ENCODE data around the gene CHEK1. TPM values are rescaled to one million over a fixed set of nuclear protein-coding genes. Genes with fewer than 3 reads are reported as not detected.

Gene CHEK1
- total and polyA plus RNA-seq, 2 of the 4 experiments (the other 2 are of a cell fraction), result 16.0 to 22.6 TPM

- Histone ChIP-seq H4K8ac (ENCODE audit: low read depth in 2 of 2, low read length in 2 of 2) (no peak overlapping the region), H2BK20ac (ENCODE audit: low read depth, low read length) (no peak overlapping the region), H3K23ac (ENCODE audit: low read depth, low read length) (no peak overlapping the region), H3K4me2 (ENCODE audit: low read depth, low read length) (no peak overlapping the region), H3K9me3 (ENCODE audit: control insufficient read depth, insufficient read depth, low read length) (no peaks in the 10 kb centered on the region), H3K4ac (ENCODE audit: low read depth, low read length) (no peak overlapping the region), H4K20me1 (ENCODE audit: insufficient read depth, low read length) (no peaks in the 10 kb centered on the region), H2BK15ac (ENCODE audit: low read depth, low read length) (no peak overlapping the region), H3K9ac (ENCODE audit: low read depth, low read length) (no peak overlapping the region), H3K27ac (ENCODE audit: insufficient read depth, low read length) (no peak overlapping the region), H4K91ac (ENCODE audit: insufficient read depth, low read depth, low read length) (no peak overlapping the region), H3K79me1 (ENCODE audit: low read depth in 1 of 2, low read length in 2 of 2) (no peaks in the 10 kb centered on the region), H3K18ac (ENCODE audit: low read depth, low read length) (no peak overlapping the region), H3K27me3 (ENCODE audit: control insufficient read depth, insufficient read depth, low read length) (no peaks in the 10 kb centered on the region), H3K4me3 (ENCODE audit: insufficient read depth, low read depth, low read length) (no peak overlapping the region), H2AK5ac (ENCODE audit: low read depth, low read length) (no peak overlapping the region), H4K5ac (ENCODE audit: low read depth, low read length) (no peak overlapping the region), H2BK5ac (ENCODE audit: low read depth, low read length, poor library complexity, severe bottlenecking) (no peak overlapping the region), H3K56ac (ENCODE audit: extremely low read depth, insufficient read depth, low read length) (no peak overlapping the region), H2AFZ (replicated peaks; ENCODE audit: low read length, poor library complexity) (no peak overlapping the region), H3K36me3 (ENCODE audit: control insufficient read depth, insufficient read depth, low read length) (no peaks in the 10 kb centered on the region), H3K4me1 (ENCODE audit: control insufficient read depth, insufficient read depth, low read length) (no peaks in the 10 kb centered on the region), H3K14ac (replicated peaks; ENCODE audit: low read depth, low read length) (no peak overlapping the region), H2BK120ac (ENCODE audit: low read depth, low read length) (no peak overlapping the region), H2AK9ac (replicated peaks; ENCODE audit: low read depth, low read length, poor library complexity) (no peak overlapping the region), H3K9me1 (ENCODE audit: insufficient read depth, low read length) (no peaks in the 10 kb centered on the region; the same call in 1 of the 2 replicates)
- TF ChIP-seq NFE2L2 (IDR thresholded peaks at IDR 0.05; ENCODE audit: low read depth, low read length) (no peak), CHD1 (IDR thresholded peaks at IDR 0.05; ENCODE audit: low read depth, low read length) (no peak), MAFK (IDR thresholded peaks at IDR 0.05; ENCODE audit: low read depth, low read length) (no peak), FOS (IDR thresholded peaks at IDR 0.05; ENCODE audit: low read depth, low read length) (no peak), BHLHE40 (IDR thresholded peaks at IDR 0.05; ENCODE audit: low read depth, low read length) (no peak), CEBPB (IDR thresholded peaks at IDR 0.05; ENCODE audit: low read depth, low read length) (no peak), RFX5 (IDR thresholded peaks at IDR 0.05; ENCODE audit: low read depth, low read length) (no peak), POLR2A (IDR thresholded peaks at IDR 0.05; ENCODE audit: low read depth, low read length) (no peak), USF2 (IDR thresholded peaks at IDR 0.05; ENCODE audit: low read depth, low read length) (no peak), CTCF (conservative IDR thresholded peaks at IDR 0.05; ENCODE audit: low read depth, low read length) (no peak), MAZ (IDR thresholded peaks at IDR 0.05; ENCODE audit: borderline replicate concordance, low read depth, low read length) (no peak)
- ChIA-PET POLR2A (ENCODE audit: unreplicated experiment) (no interaction called here), CTCF (interaction anchor here (1.4 kb wide), 1 partner anchor 10 kb away, joined by 5 read pairs; no protein-coding TSS in a partner anchor)
- 79% methylated on average over 4 of the region's 6 CpGs; no CpG with 5 or more reads in 1 of the 2 experiments for WGBS, 2 experiments (ENCODE audit: extremely low coverage in 2 of 2, insufficient read length in 1 of 2)
- intact Hi-C loops (cut with micrococcal nuclease) (no loop called here), in situ Hi-C loops (cut with MboI; ENCODE audit: low sequenced_read_pairs) (no loop called here), dilution Hi-C loops (cut with HindIII; ENCODE audit: low sequenced_read_pairs, unreplicated experiment) (no loop called here)
- no TSS peak for BruUV-seq (replicated peaks)
- DNase-seq (no peak), ATAC-seq (ENCODE audit: low read depth) (no peak)
These were observed 64.4 kb downstream of the CHEK1 start for GRCh38 chr11:125689274-125689859.

Measured in IMR-90 (cell line).